Skeletal muscle cell (primary cell): ENCODE results near the gene ITIH1.
"Not testable (repeated sequence)": the region's sequence is repeated elsewhere in the genome, so short reads cannot be mapped to it uniquely, and the experiment has no call there.

ENCODE experiments used
- DNase-seq: peaks from one replicate; pipeline ENCODE4 v3.0.0-alpha.2; 2010; ENCODE audit warnings: low read depth
- H3K4me3 ChIP-seq: 2 replicates; pipeline ENCODE4 v1.5.1; 2011; ENCODE audit warnings: low read depth, mild to moderate bottlenecking, control low read depth, low read length, moderate library complexity

ITIH1 gene, protein sequence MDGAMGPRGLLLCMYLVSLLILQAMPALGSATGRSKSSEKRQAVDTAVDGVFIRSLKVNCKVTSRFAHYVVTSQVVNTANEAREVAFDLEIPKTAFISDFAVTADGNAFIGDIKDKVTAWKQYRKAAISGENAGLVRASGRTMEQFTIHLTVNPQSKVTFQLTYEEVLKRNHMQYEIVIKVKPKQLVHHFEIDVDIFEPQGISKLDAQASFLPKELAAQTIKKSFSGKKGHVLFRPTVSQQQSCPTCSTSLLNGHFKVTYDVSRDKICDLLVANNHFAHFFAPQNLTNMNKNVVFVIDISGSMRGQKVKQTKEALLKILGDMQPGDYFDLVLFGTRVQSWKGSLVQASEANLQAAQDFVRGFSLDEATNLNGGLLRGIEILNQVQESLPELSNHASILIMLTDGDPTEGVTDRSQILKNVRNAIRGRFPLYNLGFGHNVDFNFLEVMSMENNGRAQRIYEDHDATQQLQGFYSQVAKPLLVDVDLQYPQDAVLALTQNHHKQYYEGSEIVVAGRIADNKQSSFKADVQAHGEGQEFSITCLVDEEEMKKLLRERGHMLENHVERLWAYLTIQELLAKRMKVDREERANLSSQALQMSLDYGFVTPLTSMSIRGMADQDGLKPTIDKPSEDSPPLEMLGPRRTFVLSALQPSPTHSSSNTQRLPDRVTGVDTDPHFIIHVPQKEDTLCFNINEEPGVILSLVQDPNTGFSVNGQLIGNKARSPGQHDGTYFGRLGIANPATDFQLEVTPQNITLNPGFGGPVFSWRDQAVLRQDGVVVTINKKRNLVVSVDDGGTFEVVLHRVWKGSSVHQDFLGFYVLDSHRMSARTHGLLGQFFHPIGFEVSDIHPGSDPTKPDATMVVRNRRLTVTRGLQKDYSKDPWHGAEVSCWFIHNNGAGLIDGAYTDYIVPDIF

GRCh38 chr3:52777127-52777958 lies at the start of gene ITIH1:
ITIH1 (plus strand) TSS chr3:52777599; CDS start chr3:52777616, 17 bp downstream.
- no peak for DNase-seq
- H3K4me3 ChIP-seq, result no peak within 1 kb of the TSS

GRCh38 chr3:52728753-52729152 lies 48.6 kb upstream of the ITIH1 start:
- DNase-seq, result not testable (repeated sequence)

DNA sequence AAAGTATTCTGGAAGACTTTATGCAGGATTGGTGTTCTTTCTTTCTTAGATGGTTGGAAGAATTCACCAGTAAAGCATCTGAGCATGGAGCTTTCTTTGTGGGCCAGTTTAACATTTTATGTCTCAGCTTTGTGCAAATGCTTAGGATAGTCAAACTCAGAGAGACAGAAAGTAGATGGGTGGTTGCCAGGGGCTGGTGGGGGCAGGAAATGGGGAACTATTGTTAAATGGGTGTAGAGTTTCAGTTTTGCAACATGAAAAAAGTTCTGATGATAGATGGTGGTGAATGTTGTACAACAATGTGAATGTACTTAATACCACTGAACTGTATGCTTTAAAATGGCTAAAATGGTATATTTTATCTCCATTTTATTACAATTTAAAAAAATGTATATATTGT lies 46.7 kb upstream of the ITIH1 start:
- no peak overlapping the region for H3K4me3 ChIP-seq
- no peak for DNase-seq

More at GRCh38 chr3:52728753-52729152, 48.6 kb upstream of the ITIH1 start:
- not testable (repeated sequence) for H3K4me3 ChIP-seq

DNA sequence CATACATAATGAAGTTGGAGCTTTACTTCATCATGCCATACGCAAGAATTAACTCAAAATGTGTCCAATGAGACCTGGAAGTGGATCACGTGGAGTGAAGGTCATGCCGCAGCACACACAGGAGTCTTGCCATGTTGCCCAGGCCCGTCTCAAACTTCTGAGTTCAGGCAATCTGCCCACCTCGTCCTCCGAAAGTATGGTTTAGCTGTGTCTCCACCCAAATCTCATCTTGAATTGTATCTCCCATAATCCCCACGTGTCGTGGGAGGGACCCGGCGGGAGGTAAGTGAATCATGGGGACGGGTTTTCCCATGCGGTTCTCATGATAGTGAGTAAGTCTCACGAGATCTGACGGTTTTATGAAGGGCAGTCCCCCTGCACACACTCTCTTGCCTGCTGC lies 45.8 kb upstream of the ITIH1 start:
- no peak overlapping the region for H3K4me3 ChIP-seq
- no peak for DNase-seq

DNA sequence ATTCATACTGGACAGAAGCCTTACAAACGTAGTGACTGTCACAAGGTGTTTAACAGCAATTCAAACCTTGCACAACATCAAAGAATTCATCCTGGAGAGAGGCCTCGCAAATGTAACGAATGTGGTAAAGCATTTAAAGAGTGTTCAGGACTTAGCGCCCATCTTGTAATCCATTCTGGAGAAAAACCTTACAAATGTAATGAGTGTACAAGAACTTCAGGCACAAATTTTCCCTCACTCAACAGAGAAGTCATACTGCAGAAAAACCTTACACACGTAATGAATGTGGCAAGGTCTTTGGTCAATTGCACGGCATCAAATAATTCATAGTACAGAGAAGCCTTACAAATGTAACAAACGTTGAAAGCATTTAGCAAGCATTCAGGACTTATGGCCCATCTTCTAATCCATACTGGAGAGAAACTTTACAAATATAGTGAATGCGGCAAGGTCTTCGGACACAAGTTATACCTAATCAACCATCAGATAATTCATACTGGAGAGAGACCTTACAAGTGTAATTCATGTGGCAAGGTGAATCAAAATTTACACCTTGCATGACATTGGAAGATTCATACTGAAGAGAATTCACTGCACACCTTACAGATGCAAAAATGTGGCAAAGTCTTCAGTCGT lies 44.0 kb upstream of the ITIH1 start:
- DNase-seq, result no peak
- H3K4me3 ChIP-seq, result no peak overlapping the region

- H3K4me3 ChIP-seq, result no peak overlapping the region
- DNase-seq, result no peak
These were observed 37.7 kb upstream of the ITIH1 start for GRCh38 chr3:52739730-52740129.

GRCh38 chr3:52742418-52743041 lies 34.9 kb upstream of the ITIH1 start:
- H3K4me3 ChIP-seq, result no peak overlapping the region
- no peak for DNase-seq

GRCh38 chr3:52743152-52743551 lies 34.2 kb upstream of the ITIH1 start:
- H3K4me3 ChIP-seq, result no peak overlapping the region
- no peak for DNase-seq

- no peak for DNase-seq
- no peak overlapping the region for H3K4me3 ChIP-seq
These were observed 33.7 kb upstream of the ITIH1 start for GRCh38 chr3:52743721-52744120.

GRCh38 chr3:52752045-52752660 lies 25.2 kb upstream of the ITIH1 start:
- H3K4me3 ChIP-seq, result no peak overlapping the region
- DNase-seq, result no peak

DNA sequence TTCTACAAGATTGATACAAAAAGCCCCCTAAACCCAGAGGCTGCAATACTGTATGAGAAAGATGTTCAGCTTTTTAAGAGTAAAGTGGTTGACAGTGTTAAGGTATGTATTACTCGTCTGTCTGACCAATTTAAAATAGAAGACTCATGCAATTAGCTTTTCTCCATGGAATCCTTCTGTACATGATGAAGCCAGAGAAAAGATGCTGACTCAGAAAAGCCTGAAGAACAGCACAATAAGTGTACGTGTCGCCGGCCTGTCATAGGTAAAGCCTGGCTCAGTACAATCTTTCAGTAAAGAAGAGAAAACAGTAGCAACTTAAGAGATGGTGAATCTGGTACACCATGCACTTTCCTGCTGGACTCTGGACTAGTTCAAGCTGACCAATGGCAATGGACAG lies 23.0 kb upstream of the ITIH1 start:
- DNase-seq, result no peak
- no peak overlapping the region for H3K4me3 ChIP-seq

DNA sequence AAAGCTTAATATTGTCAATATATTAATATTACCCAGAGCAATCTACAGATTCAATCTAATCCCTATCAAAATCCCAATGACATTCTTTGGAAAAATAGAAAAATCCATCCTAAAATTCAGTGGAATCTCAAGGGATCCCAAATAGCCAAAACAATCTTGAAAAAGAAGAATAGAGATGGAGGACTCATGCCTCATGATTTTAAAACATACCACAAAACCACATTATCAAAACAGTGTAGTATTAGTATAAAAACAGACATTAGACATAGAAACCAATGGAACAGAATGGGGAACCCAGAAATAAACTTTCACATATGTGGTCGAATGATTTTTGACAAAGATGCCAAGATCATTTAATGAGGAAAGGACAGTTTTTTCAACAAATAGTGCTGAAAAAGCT lies 21.3 kb upstream of the ITIH1 start:
- no peak for DNase-seq
- no peak overlapping the region for H3K4me3 ChIP-seq

GRCh38 chr3:52763466-52763865 lies 13.9 kb upstream of the ITIH1 start:
- H3K4me3 ChIP-seq, result no peak overlapping the region
- no peak for DNase-seq

DNA sequence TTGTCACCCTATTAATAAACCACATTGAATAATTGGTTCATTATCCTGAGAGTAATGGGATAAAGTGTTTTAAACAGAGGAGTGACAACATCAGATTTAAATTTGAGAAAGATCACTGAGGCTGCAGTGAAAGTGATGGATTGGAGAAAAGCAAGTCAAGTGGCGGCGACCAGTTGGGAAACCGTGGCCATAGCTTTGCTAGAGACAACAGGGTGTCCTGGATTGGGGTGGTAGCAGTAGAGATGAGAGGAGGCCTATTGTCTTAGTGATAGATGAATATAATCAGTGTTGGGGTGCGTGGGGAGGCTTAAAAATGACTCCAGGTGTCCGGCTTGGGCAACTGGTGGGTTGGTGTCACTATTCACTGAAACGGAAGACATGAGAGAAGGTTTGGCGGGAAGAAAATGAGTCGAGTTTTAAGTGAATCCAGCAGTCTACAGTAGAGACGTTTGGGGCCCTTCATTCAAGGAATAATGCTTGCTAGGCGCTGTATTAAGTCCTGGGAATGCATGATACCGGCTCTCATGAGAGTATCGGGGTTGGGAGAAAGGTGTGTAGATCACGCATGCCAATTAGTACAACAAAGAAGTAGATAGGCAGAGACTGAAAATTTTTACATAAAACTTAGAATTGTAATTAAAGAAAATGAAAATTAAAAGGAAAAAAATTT lies 7.5 kb upstream of the ITIH1 start:
- H3K4me3 ChIP-seq, result peak overlapping the region; percentile 82
- DNase-seq, result no peak

DNA sequence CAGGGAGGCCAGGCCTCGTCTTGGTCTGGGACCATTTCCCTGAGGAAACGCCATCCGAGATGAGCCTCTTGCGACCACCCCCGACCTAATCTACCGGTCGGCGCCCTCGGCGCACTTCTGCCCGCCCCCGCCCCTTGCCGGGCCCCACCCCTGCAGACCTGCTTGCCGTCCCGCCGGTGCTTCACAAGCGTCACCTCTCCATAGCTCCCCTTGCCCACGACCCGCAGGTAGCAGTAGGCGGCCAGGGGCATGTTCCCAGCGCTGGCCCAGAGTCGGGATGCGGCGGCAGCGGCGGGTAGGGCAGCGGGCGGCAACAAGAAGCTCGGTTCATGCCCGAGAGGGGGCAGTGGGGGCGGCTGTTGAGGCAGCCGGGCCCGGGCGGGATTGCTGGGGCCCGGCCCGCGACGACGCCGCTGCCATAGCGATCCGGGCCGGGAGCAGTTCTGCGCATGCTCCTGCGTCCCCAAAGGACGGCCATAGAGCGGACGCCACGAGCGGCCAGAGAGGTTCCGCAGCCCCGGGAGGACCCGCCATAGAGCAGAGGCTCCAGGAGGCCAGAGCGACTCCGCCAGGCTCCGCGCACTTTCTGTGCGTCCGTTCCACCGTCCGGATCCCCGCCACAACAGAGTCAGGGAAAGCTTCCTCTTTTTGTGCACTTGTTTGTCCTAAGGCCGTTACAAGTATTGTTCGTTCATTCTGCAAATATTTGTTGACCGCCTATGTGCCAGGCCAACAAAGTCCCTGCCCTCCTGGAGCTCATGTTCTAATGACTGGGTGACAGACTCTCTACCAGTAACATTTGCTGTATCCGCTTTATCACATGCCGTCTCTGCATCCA lies 6.7 kb upstream of the ITIH1 start, which contains the start of gene NEK4:
Gene NEK4 (minus strand): TSS at position 445 of the 838 bp plus-strand sequence. CDS start 194 bp downstream, at position 251.
- peak; percentile 62 for DNase-seq
- H3K4me3 ChIP-seq, result peak within 1 kb of the TSS; percentile 82

GRCh38 chr3:52771334-52771681 lies 6.1 kb upstream of the ITIH1 start:
- DNase-seq, result no peak
- H3K4me3 ChIP-seq, result peak overlapping the region; percentile 82

DNA sequence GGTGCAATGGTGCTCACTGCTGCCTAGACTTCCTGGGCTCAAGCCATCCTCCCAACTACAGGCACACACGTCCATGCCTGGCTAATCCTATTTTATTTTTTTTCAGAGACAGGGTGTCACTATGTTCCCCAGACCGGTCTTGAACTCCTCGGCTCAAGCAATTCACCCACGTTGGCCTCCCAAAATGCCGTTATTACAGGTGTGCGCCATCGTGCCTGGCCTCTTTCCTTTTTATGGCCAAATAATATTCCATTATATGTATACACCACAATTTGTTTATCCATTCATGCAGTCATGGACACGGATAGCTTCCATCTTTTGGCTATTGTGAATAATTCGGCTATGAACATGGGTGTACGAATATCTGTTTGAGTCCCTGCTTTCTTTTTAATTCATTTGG lies 5.7 kb upstream of the ITIH1 start:
- H3K4me3 ChIP-seq, result no peak overlapping the region

More for the DNA sequence above, 5.7 kb upstream of the ITIH1 start:
- DNase-seq, result no peak
